Lower leg skin (tissue), 4 donors: ENCODE results near the gene OCA2. TPM values are rescaled to one million over a fixed set of nuclear protein-coding genes. Genes with fewer than 3 reads are reported as not detected.

ENCODE experiments used
- DNase-seq, 2 donors: peaks; one replicate each; pipeline ENCODE4 v3.0.0-alpha.2; 2019; ENCODE audit warnings: low spot score in 2 of 2
- H3K4me3 ChIP-seq: fragments of 200-600 bp; sonication (generic); 2 replicates; pipeline ENCODE4 v1.5.1; 2017; ENCODE audit warnings: mild to moderate bottlenecking, low read depth; ENCODE audit not compliant: poor library complexity, severe bottlenecking
- CTCF ChIP-seq, 3 donors: fragments of 450-650 bp; IDR thresholded peaks; one replicate each; pipeline ENCODE4 v1.5.1; 2016; ENCODE audit warnings: antibody characterized with exemption in 3 of 3, mild to moderate bottlenecking in 3 of 3, moderate library complexity in 2 of 3
- POLR2A ChIP-seq, 2 donors: fragments of 450-650 bp; IDR thresholded peaks; one replicate each; pipeline ENCODE4 v1.6.1; 2016 to 2017; ENCODE audit warnings: antibody characterized with exemption in 2 of 2, mild to moderate bottlenecking in 1 of 2, moderate library complexity in 1 of 2
- WGBS, 2 donors: methylation state at CpG; one replicate each; pipeline ENCODE4 v1.1.5; 2018; 5-methylcytosine and 5-hydroxymethylcytosine counted together
- intact Hi-C: fragments of 100-400 bp; cut with DNase I; formaldehyde crosslinking; loops from one replicate; pipeline ENCODE4 v1.15.0; 2023; ENCODE audit warnings: low total_unique reads
- total RNA-seq, 4 donors: library from RNA; depleted of rRNA; stranded (reverse); fragments of >200 nt; gene quantifications; one replicate each; pipeline ENCODE4 v1.1.0, GENCODE V29; 2016

The OCA2 gene
- total RNA-seq, 4 donors from 2014 or later = 12.0 to 15.8 (median 13.9) TPM

DNA sequence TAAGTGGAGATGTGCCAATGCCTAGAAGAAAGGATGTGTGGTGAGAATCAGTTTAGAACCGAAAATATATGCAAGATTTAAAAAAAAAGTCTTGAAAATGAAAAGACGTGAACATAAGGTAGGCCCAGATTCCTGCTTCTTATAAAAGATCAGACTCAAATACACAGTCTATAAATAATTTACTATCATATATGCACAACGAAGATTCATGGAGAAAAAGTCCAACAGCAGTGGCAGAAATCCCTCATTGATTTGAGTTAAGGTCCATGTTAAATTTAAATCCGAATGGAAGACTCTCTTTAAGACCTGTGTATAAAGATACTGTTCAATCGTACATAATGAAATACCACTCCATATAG, 227.2 kb downstream of the OCA2 start:
- DNase-seq = no peak
- no peak overlapping the region for H3K4me3 ChIP-seq
- TF ChIP-seq CTCF (IDR thresholded peaks at IDR 0.05) (no peak), POLR2A (IDR thresholded peaks at IDR 0.05) (no peak)
- intact Hi-C loops = no loop called here
- 83 to 87% methylated on average over 5 of the region's 5 CpGs for WGBS, 2 donors

GRCh38 chr15:27871078-27871901, 227.8 kb downstream of the OCA2 start:
- WGBS, 2 donors = 67 to 74% methylated on average over 13 to 15 of the region's 16 CpGs
- no peak for DNase-seq
- intact Hi-C loops = no loop called here
- TF ChIP-seq CTCF (IDR thresholded peaks at IDR 0.05) (no peak), POLR2A (IDR thresholded peaks at IDR 0.05) (no peak)
- H3K4me3 ChIP-seq = no peak overlapping the region

DNA sequence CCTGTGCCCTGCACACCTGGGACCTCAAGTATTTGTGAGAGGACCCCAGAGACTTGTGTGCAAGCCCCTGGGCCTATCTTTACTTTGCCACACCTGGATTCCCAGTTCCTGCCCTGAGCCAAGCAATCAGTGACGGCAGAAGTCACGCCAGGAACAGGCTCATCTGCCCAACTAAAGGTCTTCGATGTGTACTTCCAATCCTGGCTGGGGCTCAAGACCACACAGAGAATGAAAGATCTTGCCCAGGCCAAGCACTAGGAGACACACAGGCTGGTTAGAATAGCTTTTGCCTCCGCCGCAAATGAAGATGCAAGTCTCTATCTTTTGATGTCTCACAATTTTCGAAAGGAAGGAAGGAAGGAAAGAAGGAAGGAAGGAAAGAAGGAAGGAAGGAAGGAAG, 228.8 kb downstream of the OCA2 start:
- WGBS, 2 donors = 40 to 41% methylated on average over 6 of the region's 6 CpGs
- intact Hi-C loops = no loop called here
- TF ChIP-seq CTCF (IDR thresholded peaks at IDR 0.05) = no peak
- no peak for TF ChIP-seq POLR2A (IDR thresholded peaks at IDR 0.05)
- no peak for DNase-seq
- H3K4me3 ChIP-seq = no peak overlapping the region

DNA sequence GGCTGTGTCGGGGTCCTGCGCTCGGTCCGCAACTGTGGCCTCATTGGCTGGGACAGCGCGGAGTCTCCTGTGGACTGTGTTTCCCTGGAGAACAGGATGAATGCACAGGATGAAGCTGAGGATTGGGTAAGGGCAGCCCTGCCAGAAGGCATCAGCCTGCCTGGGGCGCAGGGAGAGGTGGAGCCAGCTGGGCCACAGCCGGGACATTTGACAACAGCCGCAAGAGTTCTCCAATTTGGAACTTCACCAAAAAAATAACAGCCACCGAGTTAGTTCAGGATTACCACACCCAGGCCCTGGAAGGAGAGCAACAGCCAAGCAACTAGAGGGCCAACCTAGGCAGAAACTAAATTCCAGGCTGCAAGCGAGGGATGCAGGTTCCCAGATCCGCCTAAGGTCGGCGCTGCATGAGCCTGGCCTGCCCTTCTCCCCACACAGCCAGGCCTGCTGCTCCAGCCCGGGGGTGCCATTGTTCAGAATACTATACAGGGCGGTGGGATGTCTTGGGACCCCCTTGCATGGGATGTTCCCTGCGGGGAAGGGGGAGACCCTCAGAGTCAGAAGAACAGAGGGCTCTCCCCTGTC, 229.3 kb downstream of the OCA2 start:
- no peak overlapping the region for H3K4me3 ChIP-seq
- no peak for TF ChIP-seq POLR2A (IDR thresholded peaks at IDR 0.05)
- TF ChIP-seq CTCF (IDR thresholded peaks at IDR 0.05) = no peak
- intact Hi-C loops = no loop called here
- WGBS, 2 donors = 41 to 57% methylated on average over 17 of the region's 17 CpGs
- no peak for DNase-seq

DNA sequence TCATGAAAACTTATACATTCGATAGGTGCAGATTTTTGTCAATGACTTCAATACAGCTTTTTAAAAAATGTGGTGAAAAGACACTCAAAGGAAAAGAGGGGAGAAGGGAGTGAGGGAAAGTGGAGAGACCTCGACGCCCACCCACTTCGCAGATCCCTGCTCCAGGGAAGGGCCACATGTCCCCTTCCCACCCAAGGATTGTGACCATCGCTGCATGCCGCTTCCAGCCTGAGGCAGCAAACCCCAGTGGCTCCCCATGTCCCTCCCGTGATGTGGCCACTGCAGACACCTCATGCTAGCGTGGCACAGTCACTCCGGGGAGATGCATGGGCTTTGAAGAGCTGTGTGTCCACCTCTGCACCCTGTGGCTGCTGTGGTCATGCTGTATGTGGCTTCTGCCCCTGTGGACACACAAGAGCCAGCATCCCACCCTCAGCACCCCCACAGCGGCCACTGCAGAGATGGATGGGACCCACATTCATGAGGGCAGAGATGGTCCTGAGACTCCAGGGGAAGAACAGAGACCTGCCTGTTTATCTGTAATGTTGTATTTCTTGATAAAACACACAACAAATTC, 230.2 kb downstream of the OCA2 start:
- WGBS, 2 donors = 75 to 83% methylated on average over 10 of the region's 10 CpGs

More for the DNA sequence above, 230.2 kb downstream of the OCA2 start:
- DNase-seq = no peak
- no peak overlapping the region for H3K4me3 ChIP-seq
- TF ChIP-seq CTCF (IDR thresholded peaks at IDR 0.05) = no peak
- no peak for TF ChIP-seq POLR2A (IDR thresholded peaks at IDR 0.05)
- intact Hi-C loops = no loop called here
